ENCODE data around the gene BTN1A1. TPM values are rescaled to one million over a fixed set of nuclear protein-coding genes. Genes with fewer than 3 reads are reported as not detected.

Gene BTN1A1
- total RNA-seq, 2 donors from 2014 or later, result not detected

- DNase-seq (ENCODE audit: low spot score), result peak; percentile 90
- intact Hi-C loops (cut with DNase I), result loop anchor here in 1 of 2 donors (10.0 kb wide), 1 partner anchor 51 kb away; no protein-coding TSS in a partner anchor
These were observed 26.2 kb upstream of the BTN1A1 start for GRCh38 chr6:26473758-26474438.

GRCh38 chr6:26474439-26474881 is 25.6 kb upstream of the BTN1A1 start:
- intact Hi-C loops (cut with DNase I), result loop anchor here in 1 of 2 donors (10.0 kb wide), 1 partner anchor 50 kb away; no protein-coding TSS in a partner anchor
- DNase-seq (ENCODE audit: low spot score), result no peak

DNA sequence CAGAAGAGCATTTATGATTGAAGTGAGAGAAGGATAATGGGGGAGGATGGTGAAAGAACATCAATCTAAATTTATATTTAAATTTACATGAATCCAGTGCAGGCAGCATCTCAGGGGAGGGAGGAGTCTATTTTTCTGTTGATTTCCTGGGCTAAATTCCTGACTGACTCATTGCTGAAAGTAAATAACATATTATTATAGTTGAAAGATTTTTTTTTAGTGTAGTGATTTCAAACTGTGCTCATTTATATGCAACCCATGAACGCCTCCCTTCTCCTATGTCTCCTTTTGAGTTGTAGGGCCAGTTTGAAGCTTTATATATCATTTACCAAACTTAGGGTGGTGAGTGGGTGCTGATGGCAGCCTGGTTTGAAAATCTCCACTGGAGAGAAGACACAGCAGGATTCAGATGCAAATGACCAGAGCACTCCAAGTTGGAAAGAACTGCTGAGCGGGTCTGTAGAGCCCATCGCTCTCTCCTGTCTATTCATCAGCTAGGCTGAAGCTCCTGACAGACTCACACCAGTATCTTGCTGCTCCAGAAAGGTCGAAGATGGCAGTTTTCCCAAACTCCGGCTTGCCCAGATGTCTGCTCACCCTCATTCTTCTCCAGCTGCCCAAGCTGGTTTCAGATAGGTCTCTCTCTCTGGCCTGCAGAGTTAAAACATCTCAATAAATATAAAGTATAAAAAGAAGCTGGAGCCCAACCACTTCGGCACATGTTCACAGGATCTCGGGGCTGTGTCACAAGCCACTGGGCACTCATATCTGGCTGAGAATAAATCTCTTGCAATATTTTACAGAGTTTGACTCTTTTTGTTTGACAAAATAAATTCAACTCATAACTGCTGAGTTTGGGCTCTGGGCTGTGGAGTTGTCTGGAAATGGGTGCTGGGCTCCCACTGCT is 24.0 kb upstream of the BTN1A1 start:
- DNase-seq (ENCODE audit: low spot score), result no peak
- intact Hi-C loops (cut with DNase I), result loop anchor here in 1 of 2 donors (10.0 kb wide), 1 partner anchor 49 kb away; no protein-coding TSS in a partner anchor

DNA sequence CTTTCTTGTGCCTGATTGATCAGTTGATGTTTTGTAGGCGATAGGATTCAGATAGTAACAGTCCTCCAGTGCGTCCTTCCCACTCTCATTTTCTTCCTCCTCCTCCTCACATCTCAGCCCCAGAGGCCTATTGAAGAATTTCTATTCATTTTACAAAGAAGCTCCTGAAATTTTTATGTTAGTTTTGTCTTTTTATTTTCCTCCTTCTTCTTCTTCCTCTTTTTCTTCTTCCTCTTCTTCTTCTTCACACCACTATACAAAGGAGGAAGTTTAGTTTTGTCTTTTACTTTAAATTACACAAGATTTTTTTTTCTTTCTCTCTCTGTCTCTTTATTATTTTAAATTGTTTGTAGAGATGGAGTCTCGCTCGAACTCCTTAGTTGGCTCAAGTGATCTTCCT is 23.2 kb upstream of the BTN1A1 start:
- intact Hi-C loops (cut with DNase I), result loop anchor here in 1 of 2 donors (10.0 kb wide), 1 partner anchor 48 kb away; no protein-coding TSS in a partner anchor

GRCh38 chr6:26477426-26477825 is 22.7 kb upstream of the BTN1A1 start:
- intact Hi-C loops (cut with DNase I), result loop anchor here in 1 of 2 donors (10.0 kb wide), 1 partner anchor 47 kb away; no protein-coding TSS in a partner anchor
- no peak for DNase-seq (ENCODE audit: low spot score)

More for the DNA sequence above, 23.2 kb upstream of the BTN1A1 start:
- DNase-seq (ENCODE audit: low spot score), result no peak

DNA sequence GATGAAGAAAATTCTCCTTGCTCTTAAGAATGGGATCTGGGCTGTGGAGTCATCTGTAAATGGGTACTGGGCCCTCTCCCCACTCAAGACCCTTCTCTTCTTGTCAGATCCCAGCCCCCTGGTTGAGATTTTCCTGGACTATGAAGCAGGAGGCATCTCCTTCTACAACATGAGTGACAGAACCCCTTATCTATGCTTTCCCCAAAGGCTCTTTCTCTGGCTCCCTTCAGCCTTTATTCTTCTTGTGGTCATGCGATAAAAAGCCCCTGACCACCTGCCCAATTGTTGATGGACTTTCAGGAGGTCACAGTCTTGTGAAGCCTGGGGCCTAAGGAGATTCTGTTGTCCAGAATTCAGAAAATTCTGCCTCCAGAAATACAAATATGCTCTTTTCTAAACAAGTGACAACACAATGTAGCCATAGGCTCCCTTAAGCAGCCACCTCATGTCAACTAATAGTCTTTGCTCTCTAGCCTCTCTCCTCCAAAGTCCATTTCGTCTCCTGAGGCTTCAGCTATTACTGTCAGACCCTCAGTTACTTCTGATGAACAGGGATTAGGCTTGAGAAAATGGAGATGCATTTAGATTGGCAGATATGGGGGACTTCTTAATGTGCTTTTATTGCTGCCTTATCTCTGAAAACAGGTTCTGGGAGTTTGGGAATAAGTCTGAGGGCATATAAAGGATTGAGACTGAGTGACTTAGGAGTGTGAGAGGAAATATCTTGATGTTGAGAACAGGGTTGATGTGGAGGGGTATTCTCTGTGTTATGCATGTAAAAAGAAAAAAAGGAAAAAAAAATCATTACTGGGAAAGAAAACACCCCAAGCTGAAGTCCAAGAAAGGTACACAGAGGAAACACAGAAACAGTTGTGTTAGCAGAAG is 21.8 kb upstream of the BTN1A1 start:
- no peak for DNase-seq (ENCODE audit: low spot score)
- intact Hi-C loops (cut with DNase I), result loop anchor here in 1 of 2 donors (10.0 kb wide), 1 partner anchor 46 kb away; no protein-coding TSS in a partner anchor

DNA sequence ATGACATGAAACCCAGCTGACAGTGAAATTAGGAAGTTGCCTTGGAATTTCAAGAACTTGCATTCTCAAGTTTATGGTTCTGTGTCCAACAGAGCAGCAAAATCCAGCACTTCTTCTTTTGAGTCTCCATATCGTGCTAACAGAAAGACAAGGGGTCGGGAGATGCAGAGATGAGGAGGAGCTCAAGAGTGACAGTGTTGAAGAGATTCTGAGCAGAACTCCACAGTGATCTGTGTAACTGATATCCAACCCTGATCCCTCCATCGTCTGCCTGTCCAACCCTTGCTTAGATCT is 21.2 kb upstream of the BTN1A1 start:
- intact Hi-C loops (cut with DNase I), result loop anchor here in 1 of 2 donors (10.0 kb wide), 1 partner anchor 46 kb away; no protein-coding TSS in a partner anchor
- no peak for DNase-seq (ENCODE audit: low spot score)

- intact Hi-C loops (cut with DNase I), result no loop called here
- DNase-seq (ENCODE audit: low spot score), result no peak
These were observed 17.8 kb upstream of the BTN1A1 start for GRCh38 chr6:26482338-26482737.

DNA sequence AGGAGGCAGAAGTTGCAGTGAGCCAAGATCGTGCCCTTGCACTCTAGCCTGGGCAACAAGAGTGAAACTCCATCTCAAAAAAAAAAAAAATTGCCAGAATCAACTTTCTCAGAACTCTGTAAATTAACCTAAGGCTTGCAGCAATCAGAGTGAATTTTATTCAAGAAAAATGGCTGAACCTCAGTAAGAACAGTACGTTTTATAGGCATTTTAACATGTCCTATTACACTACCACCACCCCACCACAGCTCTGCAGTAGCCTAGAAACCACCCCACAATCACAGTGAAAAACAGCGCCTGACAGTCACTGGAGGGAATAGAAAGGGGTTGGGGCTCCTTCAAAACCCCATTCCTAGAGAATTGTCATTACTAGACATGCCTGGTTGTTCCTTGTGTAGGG is 16.4 kb upstream of the BTN1A1 start:
- no peak for DNase-seq (ENCODE audit: low spot score)
- intact Hi-C loops (cut with DNase I), result no loop called here

GRCh38 chr6:26484161-26484560 is 15.9 kb upstream of the BTN1A1 start:
- no peak for DNase-seq (ENCODE audit: low spot score)
- intact Hi-C loops (cut with DNase I), result no loop called here

DNA sequence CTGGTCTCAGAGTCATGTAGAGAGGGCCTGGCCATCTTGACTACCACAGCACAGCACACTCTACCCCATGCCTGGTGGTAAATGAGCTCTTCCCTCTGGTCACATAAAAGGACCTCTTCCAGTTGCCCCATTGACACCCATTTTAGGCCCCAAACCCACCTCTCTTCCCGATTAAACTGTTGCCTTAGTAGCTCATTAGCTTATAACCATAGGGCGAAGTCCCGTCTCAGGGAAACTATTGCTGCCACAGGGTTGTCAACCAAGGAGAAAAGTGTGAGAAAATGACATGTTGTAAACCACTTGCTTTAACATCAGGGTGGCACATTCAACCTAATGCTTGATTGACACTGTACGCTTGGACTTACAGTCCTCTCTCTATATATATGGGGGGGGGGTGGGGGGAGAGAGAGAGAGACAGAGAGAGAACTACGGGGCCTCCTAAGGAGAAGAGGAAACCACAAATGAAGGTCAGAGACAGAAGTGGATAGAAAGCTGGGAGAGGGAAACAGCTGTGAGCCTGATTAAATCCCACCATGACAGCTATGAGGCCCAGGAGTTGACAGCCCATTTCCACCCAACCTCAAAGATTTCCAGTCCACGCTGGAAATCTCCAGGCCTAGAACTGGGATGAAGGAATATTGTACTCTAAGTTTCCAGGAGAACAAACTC is 14.9 kb upstream of the BTN1A1 start:
- intact Hi-C loops (cut with DNase I), result no loop called here
- DNase-seq (ENCODE audit: low spot score), result no peak

- intact Hi-C loops (cut with DNase I), result no loop called here
- DNase-seq (ENCODE audit: low spot score), result no peak
These were observed 13.7 kb upstream of the BTN1A1 start for GRCh38 chr6:26486358-26486757.

- intact Hi-C loops (cut with DNase I), result no loop called here
- DNase-seq (ENCODE audit: low spot score), result no peak
These were observed 12.6 kb upstream of the BTN1A1 start for GRCh38 chr6:26487466-26487865.

- intact Hi-C loops (cut with DNase I), result no loop called here
- DNase-seq (ENCODE audit: low spot score), result no peak
These were observed 9.8 kb upstream of the BTN1A1 start for GRCh38 chr6:26489996-26490964.

DNA sequence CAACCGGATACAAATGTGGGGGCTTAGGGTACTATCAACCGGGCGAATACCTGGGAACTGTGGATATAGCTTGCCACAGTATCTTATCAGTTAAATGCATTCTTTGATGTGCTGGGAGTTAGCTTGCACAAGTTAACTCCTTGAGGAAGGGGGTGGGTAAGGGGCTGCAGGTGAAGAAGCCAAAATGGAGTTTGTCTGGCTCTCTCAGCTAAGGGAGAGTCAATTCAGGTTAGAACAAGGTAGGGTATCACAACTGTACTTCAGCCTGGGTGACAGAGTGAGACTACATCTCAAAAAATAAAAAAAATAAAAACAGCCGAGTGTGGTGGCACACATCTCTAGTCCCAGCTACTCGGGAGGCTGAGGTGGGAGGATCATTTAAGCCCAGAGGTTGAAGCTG is 8.5 kb upstream of the BTN1A1 start:
- intact Hi-C loops (cut with DNase I), result no loop called here

DNA sequence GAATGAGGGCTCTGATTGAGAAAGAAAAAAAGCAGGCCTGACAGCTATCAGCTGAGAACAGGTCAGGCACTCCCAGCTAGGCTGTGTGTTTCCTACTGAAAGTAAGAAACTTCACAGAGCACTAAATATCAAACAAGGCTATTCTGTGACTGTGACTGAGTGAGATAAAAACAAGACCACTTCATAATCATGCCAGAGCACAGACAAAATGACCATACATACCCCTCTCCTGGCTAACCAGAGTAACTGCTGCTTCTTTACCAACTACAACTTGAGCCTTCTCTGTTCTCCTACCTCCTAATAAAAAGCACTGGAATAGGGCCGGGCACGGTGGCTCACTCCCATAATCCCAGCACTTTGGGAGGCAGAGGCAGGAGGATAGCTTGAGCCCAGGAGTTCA is 6.8 kb upstream of the BTN1A1 start:
- DNase-seq (ENCODE audit: low spot score), result no peak
- intact Hi-C loops (cut with DNase I), result no loop called here

More for the DNA sequence above, 8.5 kb upstream of the BTN1A1 start:
- DNase-seq (ENCODE audit: low spot score), result no peak

DNA sequence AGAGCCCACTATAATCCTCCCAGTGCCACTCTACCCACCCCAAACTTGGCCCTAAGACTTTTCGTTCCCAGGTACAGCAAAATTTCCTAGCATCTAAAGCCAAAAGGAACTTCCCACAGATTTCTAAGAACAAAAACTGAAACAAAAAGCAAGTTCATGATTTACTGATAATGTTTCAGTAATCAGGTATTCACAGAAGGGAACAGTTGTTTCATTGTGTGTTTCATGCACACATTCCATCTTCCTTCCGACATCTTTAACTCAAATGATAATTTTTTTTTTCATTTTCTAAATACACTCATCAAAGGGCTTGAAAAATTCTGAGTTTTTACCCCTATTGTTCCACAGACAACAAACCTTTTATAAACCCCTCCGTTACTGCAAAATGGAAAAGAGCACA is 6.0 kb upstream of the BTN1A1 start:
- intact Hi-C loops (cut with DNase I), result no loop called here
- DNase-seq (ENCODE audit: low spot score), result no peak

- intact Hi-C loops (cut with DNase I), result no loop called here
- no peak for DNase-seq (ENCODE audit: low spot score)
These were observed 4.8 kb upstream of the BTN1A1 start for GRCh38 chr6:26495281-26495680.
